A549 treated with DMSO at 1 μM for 4 hours (cell line): ENCODE data around the gene TDRD9. TPM values are rescaled to one million over a fixed set of nuclear protein-coding genes. Genes with fewer than 3 reads are reported as not detected.

Source experiments
- total RNA-seq: library from RNA; stranded (reverse); fragments of 200-300 nt; extraction: Qiagen RNA extraction; gene quantifications from 5 replicates; pipeline ENCODE4 v1.2.3, GENCODE V29; 2022; ENCODE audit warnings: low read depth

TDRD9 gene, protein sequence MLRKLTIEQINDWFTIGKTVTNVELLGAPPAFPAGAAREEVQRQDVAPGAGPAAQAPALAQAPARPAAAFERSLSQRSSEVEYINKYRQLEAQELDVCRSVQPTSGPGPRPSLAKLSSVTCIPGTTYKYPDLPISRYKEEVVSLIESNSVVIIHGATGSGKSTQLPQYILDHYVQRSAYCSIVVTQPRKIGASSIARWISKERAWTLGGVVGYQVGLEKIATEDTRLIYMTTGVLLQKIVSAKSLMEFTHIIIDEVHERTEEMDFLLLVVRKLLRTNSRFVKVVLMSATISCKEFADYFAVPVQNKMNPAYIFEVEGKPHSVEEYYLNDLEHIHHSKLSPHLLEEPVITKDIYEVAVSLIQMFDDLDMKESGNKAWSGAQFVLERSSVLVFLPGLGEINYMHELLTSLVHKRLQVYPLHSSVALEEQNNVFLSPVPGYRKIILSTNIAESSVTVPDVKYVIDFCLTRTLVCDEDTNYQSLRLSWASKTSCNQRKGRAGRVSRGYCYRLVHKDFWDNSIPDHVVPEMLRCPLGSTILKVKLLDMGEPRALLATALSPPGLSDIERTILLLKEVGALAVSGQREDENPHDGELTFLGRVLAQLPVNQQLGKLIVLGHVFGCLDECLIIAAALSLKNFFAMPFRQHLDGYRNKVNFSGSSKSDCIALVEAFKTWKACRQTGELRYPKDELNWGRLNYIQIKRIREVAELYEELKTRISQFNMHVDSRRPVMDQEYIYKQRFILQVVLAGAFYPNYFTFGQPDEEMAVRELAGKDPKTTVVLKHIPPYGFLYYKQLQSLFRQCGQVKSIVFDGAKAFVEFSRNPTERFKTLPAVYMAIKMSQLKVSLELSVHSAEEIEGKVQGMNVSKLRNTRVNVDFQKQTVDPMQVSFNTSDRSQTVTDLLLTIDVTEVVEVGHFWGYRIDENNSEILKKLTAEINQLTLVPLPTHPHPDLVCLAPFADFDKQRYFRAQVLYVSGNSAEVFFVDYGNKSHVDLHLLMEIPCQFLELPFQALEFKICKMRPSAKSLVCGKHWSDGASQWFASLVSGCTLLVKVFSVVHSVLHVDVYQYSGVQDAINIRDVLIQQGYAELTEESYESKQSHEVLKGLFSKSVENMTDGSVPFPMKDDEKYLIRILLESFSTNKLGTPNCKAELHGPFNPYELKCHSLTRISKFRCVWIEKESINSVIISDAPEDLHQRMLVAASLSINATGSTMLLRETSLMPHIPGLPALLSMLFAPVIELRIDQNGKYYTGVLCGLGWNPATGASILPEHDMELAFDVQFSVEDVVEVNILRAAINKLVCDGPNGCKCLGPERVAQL (N-terminal part only)
- 0.06 TPM in 1 of 5 replicates, not detected in the others for total RNA-seq

DNA sequence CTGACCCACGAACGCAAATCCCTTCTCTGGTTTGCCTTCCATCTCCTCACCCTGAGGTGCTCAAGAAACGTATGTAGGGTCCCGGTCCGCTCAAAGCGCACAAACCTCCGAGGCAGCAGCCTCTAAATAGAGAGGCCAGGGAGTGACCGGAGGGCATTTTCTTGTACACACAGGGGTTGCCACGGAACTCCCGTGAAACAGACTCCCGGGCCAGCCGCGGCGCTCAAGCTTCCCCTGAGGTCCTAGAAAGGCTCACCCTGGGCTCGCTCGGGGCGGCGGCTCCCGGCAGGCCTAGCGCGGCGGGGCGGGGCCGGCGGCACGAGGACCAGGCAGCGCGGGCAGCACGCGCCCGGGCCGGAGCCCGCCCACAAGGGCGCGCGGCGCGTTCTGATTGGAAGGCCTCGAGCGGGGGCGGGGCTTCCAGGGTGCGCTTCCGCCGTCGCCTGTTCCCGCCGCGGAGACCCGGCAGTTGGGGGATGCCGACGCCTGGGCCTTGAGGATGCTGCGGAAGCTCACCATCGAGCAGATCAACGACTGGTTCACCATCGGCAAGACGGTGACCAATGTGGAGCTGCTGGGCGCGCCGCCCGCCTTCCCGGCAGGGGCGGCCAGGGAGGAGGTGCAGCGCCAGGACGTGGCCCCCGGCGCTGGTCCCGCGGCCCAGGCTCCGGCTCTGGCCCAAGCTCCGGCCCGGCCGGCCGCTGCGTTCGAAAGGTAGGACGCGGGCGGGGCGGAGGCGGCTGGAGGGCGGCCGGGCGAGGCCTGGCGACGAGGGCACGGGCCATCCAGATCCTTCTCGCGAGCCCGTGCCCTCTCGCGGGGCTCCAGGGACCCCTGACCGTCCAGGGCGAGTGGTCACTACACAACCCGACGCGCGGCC lies at the start of gene TDRD9:
TDRD9 (plus strand) TSS at position 446 of the 880 bp plus-strand sequence; CDS start at position 500, 54 bp downstream.

DNA sequence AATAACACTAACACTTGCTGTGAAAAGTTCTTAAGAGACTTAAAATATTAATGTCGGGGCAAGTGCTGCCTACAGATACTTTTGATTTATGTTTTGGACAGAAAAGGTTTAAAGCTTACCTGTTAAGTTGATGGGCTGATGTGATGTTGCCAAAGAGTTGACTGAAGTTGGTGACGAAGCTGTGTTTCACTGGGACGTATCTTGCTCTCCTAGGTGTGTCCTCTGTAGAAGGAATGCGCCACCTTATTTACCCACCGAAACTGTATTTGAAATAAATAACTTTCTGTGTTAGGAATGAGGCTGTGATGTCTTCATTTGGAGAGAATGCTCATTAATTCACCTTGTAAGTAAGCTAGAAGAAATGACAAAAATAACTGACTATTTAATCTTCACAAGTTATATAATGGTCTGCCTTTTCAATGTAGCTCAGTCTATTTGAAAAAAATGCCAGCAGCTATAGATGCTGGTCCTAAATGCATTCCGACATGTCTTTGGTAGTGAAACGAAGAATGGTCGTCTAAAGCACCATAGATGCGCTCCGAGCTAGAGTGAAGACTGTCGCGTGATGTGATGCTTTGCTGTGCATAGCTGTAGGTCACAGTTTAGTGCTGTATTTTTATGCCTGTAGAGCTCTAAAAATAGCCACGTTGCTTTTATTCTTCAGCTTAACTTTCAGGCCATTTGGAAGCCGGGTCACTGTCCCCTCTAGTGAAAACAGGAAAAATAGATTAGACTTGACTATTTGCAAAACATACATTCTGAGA lies 13.9 kb downstream of the TDRD9 start, which contains the start of gene RD3L:
RD3L (minus strand) TSS at position 557 of the 764 bp plus-strand sequence. CDS start 834 bp downstream, outside the sequence.

DNA sequence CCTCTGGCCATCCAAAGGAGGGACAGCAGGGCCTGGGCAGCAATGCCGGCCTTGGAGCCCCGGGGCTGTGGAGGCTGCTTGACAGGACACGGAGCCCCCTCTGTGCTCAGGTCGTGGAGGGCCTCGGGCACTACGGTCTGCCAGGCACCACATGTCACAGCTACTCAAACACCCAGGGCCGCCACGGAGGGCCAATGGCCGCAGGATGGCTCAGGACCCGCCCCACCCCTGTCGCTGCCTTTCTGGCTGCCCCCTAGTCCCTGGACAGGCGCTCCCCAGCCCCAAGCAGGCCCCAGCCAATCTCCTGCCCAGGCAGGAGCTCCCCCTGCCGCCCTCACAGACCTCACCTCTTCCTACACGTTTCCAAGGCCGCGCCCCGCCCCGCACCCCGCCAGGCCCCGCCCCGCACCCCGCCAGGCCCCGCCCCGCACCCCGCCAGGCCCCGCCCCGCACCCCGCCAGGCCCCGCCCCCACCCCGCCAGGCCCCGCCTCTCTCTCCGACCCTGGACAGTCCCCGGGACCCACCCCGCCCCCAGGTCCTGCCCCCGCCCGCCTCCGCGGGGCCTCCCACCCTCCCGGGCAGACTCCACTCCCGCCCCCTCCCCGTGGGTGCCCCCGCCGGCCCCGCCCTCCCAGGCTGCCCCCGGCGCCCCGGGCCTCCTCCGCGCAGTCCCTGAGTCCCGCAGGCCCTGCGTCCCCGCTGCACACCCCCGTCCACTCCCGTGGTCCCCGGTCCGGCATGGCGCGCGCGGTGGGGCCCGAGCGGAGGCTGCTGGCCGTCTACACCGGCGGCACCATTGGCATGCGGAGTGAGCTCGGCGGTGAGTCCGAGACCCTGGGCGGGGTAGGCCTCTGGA lies 157.0 kb downstream of the TDRD9 start, which contains the start of gene ASPG:
ASPG (plus strand) TSS at position 669 of the 857 bp plus-strand sequence; CDS start at position 740, 71 bp downstream.

Other genes starting within 250 kb of the TDRD9 start
- 26.7 to 32.8 TPM (median 32.2 TPM) in 5 replicates for gene XRCC3, start 213.0 kb upstream of the TDRD9 start, total RNA-seq
- 27.1 to 36.8 TPM (median 33.0 TPM) in 5 replicates for gene ZFYVE21, start 212.6 kb upstream of the TDRD9 start, total RNA-seq
- 3.3 to 5.2 TPM (median 4.5 TPM) in 5 replicates for gene PPP1R13B, start 80.9 kb upstream of the TDRD9 start, total RNA-seq
- gene RD3L, start 14.1 kb downstream of the TDRD9 start, total RNA-seq: not detected in 5 replicates
- gene ASPG, start 157.2 kb downstream of the TDRD9 start, total RNA-seq: not detected in 5 replicates
- 1.8 to 4.3 TPM (median 3.1 TPM) in 5 replicates for gene KIF26A, start 210.1 kb downstream of the TDRD9 start, total RNA-seq